ENCODE data around the gene D2HGDH.

DNA sequence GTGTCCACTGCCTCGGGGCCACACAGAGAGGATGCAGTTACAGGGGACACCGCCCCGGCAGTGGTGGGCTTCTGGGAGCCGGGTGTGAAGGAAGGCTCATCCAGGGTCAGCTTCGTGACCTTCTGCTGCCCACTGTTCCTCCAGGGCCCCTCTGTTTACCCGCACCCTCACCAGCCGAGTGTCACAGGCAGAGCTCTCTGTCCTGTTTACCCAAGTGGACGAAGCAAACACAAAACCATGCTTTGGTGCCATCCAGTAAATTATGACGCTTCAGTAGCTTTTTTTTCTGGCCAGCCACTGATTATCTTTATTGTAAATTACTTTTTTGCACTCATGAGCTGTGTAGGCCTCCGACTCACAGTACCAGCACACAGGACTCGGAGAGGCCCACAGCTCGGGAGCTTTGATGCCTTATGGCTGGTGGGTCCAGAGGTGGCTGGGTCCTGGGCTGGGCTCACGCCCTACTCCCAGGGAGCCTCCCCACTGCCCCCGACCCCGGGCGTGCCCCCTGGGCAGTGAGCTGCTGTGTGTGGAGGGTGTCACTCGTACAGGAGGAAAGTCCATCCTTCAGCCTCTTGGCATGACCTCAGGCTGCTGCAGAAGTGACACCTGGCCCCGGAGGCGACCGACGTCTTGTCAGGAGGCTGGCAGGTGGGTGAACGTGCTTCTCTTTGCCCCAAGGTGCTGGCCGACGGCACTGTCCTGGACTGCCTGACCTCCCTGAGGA is 9.8 kb downstream of the D2HGDH start:
- TF ChIP-seq CTCF (IDR thresholded peaks at IDR 0.05) (no peak), POLR2A (IDR thresholded peaks at IDR 0.05) (no peak)

Measured in testis (tissue), 2 donors.